Breast epithelium (tissue), 4 donors: ENCODE data around the gene MFSD12. TPM values are rescaled to one million over a fixed set of nuclear protein-coding genes. Genes with fewer than 3 reads are reported as not detected.
A peak's percentile ranks its signal among the peaks of the same experiment; 100 is the strongest.
"Not testable (repeated sequence)": the region's sequence is repeated elsewhere in the genome, so short reads cannot be mapped to it uniquely, and the experiment has no call there.

Experiments
- DNase-seq, 2 donors: peaks; one replicate each; pipeline ENCODE4 v3.0.0-alpha.2; 2019; ENCODE audit warnings: low spot score in 2 of 2
- H3K27ac ChIP-seq, 2 donors: fragments of 200-600 bp; sonication (generic) in 1 of 2; one replicate each; pipeline ENCODE4 v1.5.1; 2016 to 2019; ENCODE audit warnings: mild to moderate bottlenecking in 1 of 2
- H3K27me3 ChIP-seq, 2 donors: fragments of 200-600 bp; sonication (generic) in 1 of 2; one replicate each; pipeline versions ENCODE4 v1.5.1 to v1.6.0; 2017 to 2019; ENCODE audit warnings: control low read depth in 1 of 2, mild to moderate bottlenecking in 1 of 2
- H3K36me3 ChIP-seq: fragments of 200-600 bp; one replicate; pipeline ENCODE4 v1.5.1; 2019
- H3K4me1 ChIP-seq, 2 donors: fragments of 200-600 bp; sonication (generic); one replicate each; pipeline ENCODE4 v1.5.1; 2016 to 2019; ENCODE audit warnings: control low read depth in 1 of 2
- H3K4me3 ChIP-seq, 3 donors: fragments of 200-600 bp; sonication (generic); 1 replicate in 2 of 3; 2 replicates in 1 of 3; pipeline ENCODE4 v1.5.1; 2016 to 2019; ENCODE audit warnings: mild to moderate bottlenecking in 3 of 3, moderate library complexity in 2 of 3
- H3K9me3 ChIP-seq, 2 donors: fragments of 200-600 bp; sonication (generic) in 1 of 2; one replicate each; pipeline ENCODE4 v1.5.1; 2016 to 2019; ENCODE audit warnings: control low read depth in 1 of 2
- CTCF ChIP-seq, 3 donors: fragments of 450-650 bp; IDR thresholded peaks; one replicate each; pipeline ENCODE4 v1.5.1; 2016 to 2017; ENCODE audit warnings: antibody characterized with exemption in 3 of 3, mild to moderate bottlenecking in 3 of 3, moderate library complexity in 3 of 3
- POLR2A ChIP-seq: fragments of 450-650 bp; IDR thresholded peaks from one replicate; pipeline ENCODE4 v1.6.1; 2016; ENCODE audit warnings: antibody characterized with exemption, mild to moderate bottlenecking, moderate library complexity
- POLR2AphosphoS5 ChIP-seq, 3 donors: sonication (generic); formaldehyde crosslinking; IDR thresholded peaks; one replicate each; pipeline ENCODE4 v1.6.1; 2017; ENCODE audit warnings: antibody characterized with exemption in 3 of 3
- intact Hi-C: fragments of 100-400 bp; cut with DNase I; formaldehyde crosslinking; loops from one replicate; pipeline ENCODE4 v1.15.1; 2023; ENCODE audit warnings: low total_unique reads
- total RNA-seq, 3 donors: library from RNA; depleted of rRNA; stranded (reverse); fragments of >200 nt; gene quantifications; one replicate each; pipeline ENCODE4 v1.1.0, GENCODE V29; 2016

The MFSD12 gene
- total RNA-seq, 3 donors from 2014 or later = 44.5 to 50.9 (median 44.9) TPM

DNA sequence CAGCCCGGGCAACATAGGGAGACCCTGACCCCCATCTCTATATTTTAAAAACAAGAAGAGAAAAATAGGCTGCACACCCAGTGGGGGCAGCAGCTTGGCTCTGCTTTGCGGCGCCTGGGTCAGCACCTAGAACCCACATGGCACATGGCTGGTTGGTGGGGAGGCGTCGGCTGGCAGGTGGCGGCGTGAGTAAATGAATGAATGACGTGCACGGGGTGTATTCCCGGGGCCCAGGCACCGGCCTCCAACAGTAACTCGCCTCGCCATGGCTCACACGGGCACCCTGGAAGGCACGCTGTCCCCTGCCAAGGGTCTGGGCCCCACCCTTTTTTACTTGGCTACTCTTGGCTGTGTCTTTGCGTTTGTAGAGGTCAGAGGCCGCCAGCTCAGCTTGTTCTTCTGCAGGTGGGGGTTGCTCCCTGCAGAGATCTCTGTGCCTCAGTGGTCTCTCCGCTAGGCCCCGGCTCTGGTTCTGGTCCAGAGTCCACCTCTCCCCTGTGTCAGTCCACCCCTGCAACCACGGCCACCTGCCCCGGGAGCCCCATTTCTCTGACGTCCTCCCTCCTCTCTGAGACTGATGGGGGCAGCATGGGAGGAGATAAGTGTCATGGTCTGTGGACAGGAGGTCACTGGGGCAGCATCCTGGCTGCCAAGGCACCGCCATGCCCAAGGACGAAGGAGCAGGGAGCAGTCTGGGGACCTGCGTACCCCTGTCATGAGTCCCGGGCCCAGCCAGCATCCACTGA is 45.7 kb downstream of the MFSD12 start:
- no peak for TF ChIP-seq POLR2A
- no peak for TF ChIP-seq POLR2AphosphoS5 (IDR thresholded peaks at IDR 0.05)
- TF ChIP-seq CTCF (IDR thresholded peaks at IDR 0.05) = no peak
- no peak overlapping the region for H3K4me3 ChIP-seq
- no peak overlapping the region for H3K27ac ChIP-seq
- no peaks in the 10 kb centered on the region for H3K27me3 ChIP-seq
- no peaks in the 10 kb centered on the region for H3K9me3 ChIP-seq
- peaks cover 5 to 7% of the 10 kb centered on the region in 2 donors for H3K4me1 ChIP-seq
- no peak for DNase-seq
- H3K36me3 ChIP-seq = no peaks in the 10 kb centered on the region
- intact Hi-C loops = no loop called here

DNA sequence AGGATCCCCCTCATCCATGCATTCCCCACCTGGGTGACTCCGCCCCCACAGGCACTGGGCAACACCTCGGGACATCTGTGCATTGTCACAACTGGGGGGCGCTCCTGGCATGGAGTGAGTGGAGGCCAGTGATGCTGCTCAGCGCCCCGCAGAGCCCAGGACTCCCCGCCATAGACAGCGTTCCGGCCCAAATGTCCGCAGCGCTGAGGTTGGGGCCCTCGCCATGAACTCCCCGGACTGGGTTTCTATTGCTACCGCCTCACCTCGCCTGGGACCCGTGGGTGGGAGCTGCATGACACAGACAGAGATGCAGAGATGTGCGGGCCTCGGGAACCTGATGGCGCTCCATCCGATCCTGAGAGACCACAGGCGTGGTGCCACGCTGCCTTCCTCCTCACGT is 46.7 kb downstream of the MFSD12 start:
- no peak for TF ChIP-seq POLR2AphosphoS5 (IDR thresholded peaks at IDR 0.05)
- TF ChIP-seq CTCF (IDR thresholded peaks at IDR 0.05) = no peak
- TF ChIP-seq POLR2A = no peak
- intact Hi-C loops = no loop called here
- Histone ChIP-seq H3K4me3 (no peak overlapping the region), H3K4me1 (peaks cover 0 to 8% of the 10 kb centered on the region in 2 donors), H3K36me3 (no peaks in the 10 kb centered on the region), H3K9me3 (no peaks in the 10 kb centered on the region), H3K27ac (no peak overlapping the region), H3K27me3 (no peaks in the 10 kb centered on the region)
- DNase-seq = no peak

GRCh38 chr19:3509566-3509989 is 47.8 kb downstream of the MFSD12 start:
- H3K9me3 ChIP-seq = no peaks in the 10 kb centered on the region
- H3K4me3 ChIP-seq = no peak overlapping the region
- no peak overlapping the region for H3K27ac ChIP-seq
- H3K27me3 ChIP-seq = no peaks in the 10 kb centered on the region
- DNase-seq = no peak
- no peaks in the 10 kb centered on the region for H3K36me3 ChIP-seq
- peaks cover 0 to 9% of the 10 kb centered on the region in 2 donors for H3K4me1 ChIP-seq
- TF ChIP-seq POLR2A (no peak), POLR2AphosphoS5 (IDR thresholded peaks at IDR 0.05) (no peak), CTCF (IDR thresholded peaks at IDR 0.05) (no peak)
- intact Hi-C loops = no loop called here

DNA sequence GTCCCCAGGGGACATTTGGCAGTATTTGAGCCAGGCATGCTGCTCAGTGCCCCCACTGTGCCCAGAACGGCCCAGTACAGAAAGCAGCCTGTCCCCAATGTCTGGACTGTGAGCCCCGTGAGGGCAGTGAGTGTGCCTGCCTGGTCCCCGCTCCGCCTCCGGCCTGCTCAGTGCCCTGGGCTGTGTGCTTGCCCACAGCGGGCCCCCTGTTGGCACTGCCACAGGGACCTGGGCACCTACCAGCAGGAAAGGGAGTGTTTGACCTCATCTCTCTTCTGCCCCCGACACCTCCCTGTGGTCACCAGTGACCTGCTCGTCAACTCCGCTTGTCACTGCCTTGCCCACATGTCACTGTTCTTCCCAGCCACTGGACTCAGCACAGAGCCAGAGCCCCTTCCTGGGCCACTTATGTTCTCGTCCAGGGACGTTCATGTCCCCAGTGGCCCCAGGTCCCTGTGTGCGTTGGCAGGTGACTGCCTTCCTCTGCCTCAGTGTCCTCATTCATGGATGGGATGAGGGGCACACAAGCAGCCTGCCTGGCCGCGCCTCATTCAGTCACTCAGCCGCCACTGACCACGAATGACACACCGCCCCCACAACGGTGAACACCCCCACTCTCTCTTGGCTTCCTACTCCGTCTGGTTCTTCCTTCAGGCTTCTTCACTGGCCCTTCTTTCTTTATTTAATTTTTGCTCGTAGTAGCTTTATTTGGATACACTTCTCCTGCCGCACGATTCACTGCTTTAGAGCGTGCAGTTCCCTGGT is 48.4 kb downstream of the MFSD12 start:
- no peaks in the 10 kb centered on the region for H3K27me3 ChIP-seq
- H3K4me3 ChIP-seq = no peak overlapping the region
- no peak for TF ChIP-seq POLR2AphosphoS5 (IDR thresholded peaks at IDR 0.05)
- no peak for TF ChIP-seq CTCF (IDR thresholded peaks at IDR 0.05)
- no peak for TF ChIP-seq POLR2A
- no peaks in the 10 kb centered on the region for H3K9me3 ChIP-seq
- peak overlapping the region in 1 of 2 donors; percentile 25 for H3K27ac ChIP-seq
- H3K36me3 ChIP-seq = no peaks in the 10 kb centered on the region
- peaks cover 0 to 9% of the 10 kb centered on the region in 2 donors for H3K4me1 ChIP-seq
- intact Hi-C loops = no loop called here
- no peak for DNase-seq

DNA sequence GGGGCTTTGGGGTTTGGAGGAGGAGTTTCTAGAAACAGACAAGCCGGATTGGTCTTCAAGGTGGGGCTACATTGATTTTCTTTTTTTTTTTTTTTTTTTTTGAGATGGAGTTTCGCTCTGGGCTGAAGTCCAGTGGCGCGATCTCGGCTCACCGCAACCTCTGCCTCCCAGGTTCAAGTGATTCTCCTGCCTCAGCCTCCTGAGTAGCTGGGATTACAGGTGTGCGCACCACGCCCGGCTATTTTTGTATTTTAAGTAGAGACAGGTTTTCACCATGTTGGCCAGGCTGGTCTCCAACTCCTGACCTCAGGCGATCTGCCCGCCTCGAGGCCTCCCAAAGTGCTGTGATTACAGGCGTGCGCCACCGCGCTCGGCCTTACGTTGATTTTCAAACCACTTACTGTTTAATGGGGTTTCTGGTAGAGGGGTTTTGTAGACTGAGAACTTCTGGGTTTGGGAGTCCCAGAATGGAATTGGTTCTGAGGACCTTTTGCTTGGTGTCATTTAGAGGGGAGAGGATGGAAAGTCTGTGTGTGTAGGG is 49.2 kb downstream of the MFSD12 start:
- H3K36me3 ChIP-seq, DNase-seq, H3K9me3 ChIP-seq, H3K27me3 ChIP-seq, H3K4me1 ChIP-seq, intact Hi-C loops: not testable (repeated sequence)
- H3K27ac ChIP-seq = peak overlapping the region in 1 of 2 donors; percentile 25
- H3K4me3 ChIP-seq = peak overlapping the region in 1 of 3 donors; percentile 100
